AG08395 (cell line): Measurements from ENCODE around the gene SLC38A1.
"Not testable (repeated sequence)": the region's sequence is repeated elsewhere in the genome, so short reads cannot be mapped to it uniquely, and the experiment has no call there.

Source experiments
- DNase-seq: peaks from one replicate; pipeline ENCODE4 v3.0.0; 2012; ENCODE audit warnings: mixed read lengths, low spot score

SLC38A1 gene

GRCh38 chr12:46206471-46206870 lies 62.4 kb downstream of the SLC38A1 start:
- no peak for DNase-seq

- DNase-seq = no peak
These were observed 63.5 kb downstream of the SLC38A1 start for GRCh38 chr12:46205294-46205693.

- DNase-seq = no peak
These were observed 67.5 kb downstream of the SLC38A1 start for GRCh38 chr12:46201284-46201789.

- no peak for DNase-seq
These were observed 68.3 kb downstream of the SLC38A1 start for GRCh38 chr12:46200551-46200950.

GRCh38 chr12:46198913-46199312 lies 69.9 kb downstream of the SLC38A1 start:
- DNase-seq = no peak

GRCh38 chr12:46197883-46198282 lies 71.0 kb downstream of the SLC38A1 start:
- no peak for DNase-seq

GRCh38 chr12:46190533-46190932 lies 78.3 kb downstream of the SLC38A1 start:
- not testable (repeated sequence) for DNase-seq

GRCh38 chr12:46188170-46188569 lies 80.7 kb downstream of the SLC38A1 start:
- no peak for DNase-seq

GRCh38 chr12:46187023-46187422 lies 81.8 kb downstream of the SLC38A1 start:
- DNase-seq = peak; percentile 54

- no peak for DNase-seq
These were observed 82.8 kb downstream of the SLC38A1 start for GRCh38 chr12:46186088-46186487.

- DNase-seq = no peak
These were observed 83.2 kb downstream of the SLC38A1 start for GRCh38 chr12:46185686-46186085.

- no peak for DNase-seq
These were observed 83.8 kb downstream of the SLC38A1 start for GRCh38 chr12:46184798-46185595.

- DNase-seq = no peak
These were observed 85.7 kb downstream of the SLC38A1 start for GRCh38 chr12:46183112-46183511.

- DNase-seq = no peak
These were observed 87.4 kb downstream of the SLC38A1 start for GRCh38 chr12:46181465-46181864.

GRCh38 chr12:46179693-46180452 lies 89.0 kb downstream of the SLC38A1 start:
- no peak for DNase-seq

GRCh38 chr12:46177837-46178608 lies 90.8 kb downstream of the SLC38A1 start:
- DNase-seq = no peak

- DNase-seq = no peak
These were observed 91.8 kb downstream of the SLC38A1 start for GRCh38 chr12:46177025-46177424.

GRCh38 chr12:46174919-46175318 lies 93.9 kb downstream of the SLC38A1 start:
- DNase-seq = no peak

- DNase-seq = no peak
These were observed 94.7 kb downstream of the SLC38A1 start for GRCh38 chr12:46174061-46174662.

- DNase-seq = no peak
These were observed 100.4 kb downstream of the SLC38A1 start for GRCh38 chr12:46168426-46168825.

- DNase-seq = no peak
These were observed 101.4 kb downstream of the SLC38A1 start for GRCh38 chr12:46167412-46167811.

- DNase-seq = no peak
These were observed 103.7 kb downstream of the SLC38A1 start for GRCh38 chr12:46165191-46165590.
